ENCODE results near the gene DRC1. TPM values are rescaled to one million over a fixed set of nuclear protein-coding genes. Genes with fewer than 3 reads are reported as not detected.

The DRC1 gene
- polyA plus RNA-seq, 3 donors, result 1.6 to 4.6 (median 2.5) TPM

DNA sequence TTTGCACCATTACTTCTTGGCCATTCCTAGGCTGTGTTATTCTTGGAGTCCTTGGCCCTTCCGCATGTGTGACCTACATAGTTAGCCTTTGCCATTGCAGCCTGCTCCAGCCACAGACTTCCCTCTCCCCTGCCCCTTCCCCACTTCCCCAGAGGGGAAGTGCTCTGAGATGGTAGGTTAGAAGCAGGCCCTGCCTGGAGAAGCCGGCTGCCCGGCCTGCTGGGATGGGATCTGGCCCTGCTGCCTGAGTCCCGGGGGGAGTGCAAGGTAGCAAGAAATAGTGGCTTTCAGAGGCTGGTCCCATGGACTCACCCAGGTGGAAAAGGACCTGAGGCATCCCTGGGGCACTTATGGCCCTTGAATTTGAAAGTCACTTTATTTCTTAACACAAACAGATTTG is 104.6 kb downstream of the DRC1 start:
- DNase-seq (ENCODE audit: extremely low read depth in 1 of 11, low read depth in 9 of 11, low spot score in 4 of 11), result no peak

Other genes starting within 250 kb of the DRC1 start
- gene GAREM2, start 228.8 kb upstream of the DRC1 start, polyA plus RNA-seq (ENCODE audit: insufficient read length in 3 of 3), result 1 to 10 TPM; 6.7 to 8.9 (median 7.5) TPM
- gene HADHA, start 157.3 kb upstream of the DRC1 start, polyA plus RNA-seq (ENCODE audit: insufficient read length in 3 of 3), result 100 to 1,000 TPM; 206 to 232 (median 215) TPM
- gene HADHB, start 157.0 kb upstream of the DRC1 start, polyA plus RNA-seq (ENCODE audit: insufficient read length in 3 of 3), result 100 to 1,000 TPM; 153 to 168 (median 165) TPM
- 10 to 100 TPM; 21.4 to 24.5 (median 24.0) TPM for gene SELENOI, start 55.8 kb upstream of the DRC1 start, polyA plus RNA-seq (ENCODE audit: insufficient read length in 3 of 3)
- 1 to 10 TPM; 2.4 to 3.3 (median 3.0) TPM for gene ADGRF3, start 55.1 kb upstream of the DRC1 start, polyA plus RNA-seq (ENCODE audit: insufficient read length in 3 of 3)
- gene OTOF, start 76.2 kb downstream of the DRC1 start, polyA plus RNA-seq (ENCODE audit: insufficient read length in 3 of 3), result under 1 TPM; 0.12 to 0.20 (median 0.15) TPM
- under 1 TPM; 0.29 to 0.89 (median 0.33) TPM for gene CIB4, start 239.4 kb downstream of the DRC1 start, polyA plus RNA-seq (ENCODE audit: insufficient read length in 3 of 3)